Heart right ventricle (tissue), 16 donors: ENCODE results near the gene METAP1D. TPM values are rescaled to one million over a fixed set of nuclear protein-coding genes. Genes with fewer than 3 reads are reported as not detected.

Experiments used
- ATAC-seq, 8 donors: fragments of 200-7000 bp; cut with Tn5 transposase; one replicate each; pipeline ENCODE4 v1.9.1; 2020; ENCODE audit warnings: mild to moderate bottlenecking in 8 of 8, moderate library complexity in 8 of 8, moderate number of reproducible peaks in 1 of 8
- DNase-seq, 2 donors: peaks; one replicate each; pipeline ENCODE4 v3.0.0-alpha.2; 2020
- H3K27ac ChIP-seq, 10 donors: fragments of 200-600 bp; sonication (generic) in 2 of 10; one replicate each; pipeline versions ENCODE4 v1.5.0 to v1.8.0; 2020 to 2022; ENCODE audit warnings: mild to moderate bottlenecking in 3 of 10
- H3K27me3 ChIP-seq, 7 donors: fragments of 200-600 bp; one replicate each; pipeline ENCODE4 v1.8.0; 2021 to 2022; ENCODE audit warnings: mild to moderate bottlenecking in 2 of 7
- H3K36me3 ChIP-seq, 9 donors: fragments of 200-600 bp; sonication (generic) in 1 of 9; one replicate each; pipeline versions ENCODE4 v1.5.0 to v1.8.0; 2020 to 2022; ENCODE audit warnings: mild to moderate bottlenecking in 2 of 9
- H3K4me1 ChIP-seq, 9 donors: fragments of 200-600 bp; sonication (generic) in 1 of 9; one replicate each; pipeline versions ENCODE4 v1.5.0 to v1.8.0; 2020 to 2022; ENCODE audit warnings: mild to moderate bottlenecking in 4 of 9
- H3K4me3 ChIP-seq, 10 donors: fragments of 200-600 bp; sonication (generic) in 2 of 10; one replicate each; pipeline versions ENCODE4 v1.5.0 to v1.8.0; 2020 to 2022; ENCODE audit warnings: mild to moderate bottlenecking in 7 of 10, moderate library complexity in 2 of 10
- H3K9me3 ChIP-seq, 11 donors: fragments of 200-600 bp in 10 of 11; sonication (generic) in 2 of 11; one replicate each; pipeline versions ENCODE4 v1.5.0 to v1.8.0; 2013 to 2022; ENCODE audit warnings: mild to moderate bottlenecking in 2 of 11, control low read depth in 1 of 11, moderate library complexity in 1 of 11
- CTCF ChIP-seq, 9 donors: fragments of 200-600 bp; sonication (generic) in 2 of 9; IDR thresholded peaks; one replicate each; pipeline versions ENCODE4 v1.5.0 to v1.8.0; 2021 to 2022; ENCODE audit warnings: antibody characterized with exemption in 9 of 9, mild to moderate bottlenecking in 5 of 9, moderate library complexity in 1 of 9
- WGBS, 2 donors: extraction: QIAGEN DNeasy Blood & Tissue Kit; methylation state at CpG; one replicate each; pipeline ENCODE4 v1.1.7; 2013; ENCODE audit warnings: inconsistent platforms in 1 of 2; 5-methylcytosine and 5-hydroxymethylcytosine counted together
- intact Hi-C, 10 donors: fragments of 100-400 bp; cut with DNase I; formaldehyde crosslinking; loops; one replicate each; pipeline versions ENCODE4 v1.11.1 to v1.14.2; 2022
- polyA plus RNA-seq, 2 donors: library from polyadenylated mRNA; stranded (reverse); fragments of 200-250 nt; gene quantifications; one replicate each; pipeline ENCODE4 v1.2.3, GENCODE V29; 2013
- total RNA-seq, 10 donors: library from RNA; stranded (reverse); fragmentation: NEBNext Ultra II Directional in 3 of 10; extraction: Animal tissue kit (Norgen Biotek cat#: 25700) in 3 of 10; gene quantifications; one replicate each; pipeline versions ENCODE4 v1.2.1 to v1.2.4, GENCODE V29; 2021 to 2023
- donor health status: Arrhythmogenic right ventricular cardiomyopathy.
- donor health status: ischemic (EF 13 %, LVEDD 7.1; RV severe dilation, severe dysfunction).
- donor health status: healthy with polysubstance abuse.
- donor health status: DM: no; HTN: yes; CAD: no.
- donor health status: DM: no; HTN: no; CAD: no.
- donor health status: ischemic (EF 25% LVEDD 6.9; RV normal size, moderate dysfunction).
- donor health status: ischemic (EF 25% LVEDD 5.7; RV mildly dilated, moderate dysfunction).
- donor health status: healthy.
- donor health status: DM: yes; HTN: yes; CAD: no.
- donor health status: Ischemic cardiomyopathy.
- donor health status: ischemic (EF 35%, LVEDD 5.7; RV mildly dilated, moderate dysfunction).
- donor health status: nonischemic (EF 11% LVEDD 7.7; RV severe dilation, severe dysfunction).
- donor health status: DM: yes; HTN: yes; CAD: no.
- donor health status: PGD.
- donor health status: ischemic (EF 29% LVEDD 5.4; RV normal size, mild dysfunction).
- donor health status: nonischemic (EF 23%, LVEDD 6.1; RV moderate dilation, normal function).

METAP1D gene
- total and polyA plus RNA-seq, 12 donors: 3.4 to 8.3 (median 6.1) TPM

GRCh38 chr2:172048508-172049503 is 49.1 kb downstream of the METAP1D start:
- ATAC-seq (no peak), DNase-seq (no peak)
- intact Hi-C loops: no loop called here
- Histone ChIP-seq H3K36me3 (no peaks in the 10 kb centered on the region), H3K27me3 (no peaks in the 10 kb centered on the region), H3K9me3 (no peaks in the 10 kb centered on the region), H3K4me3 (no peak overlapping the region), H3K4me1 (peaks cover 0 to 5% (median 0%) of the 10 kb centered on the region in 9 donors), H3K27ac (no peak overlapping the region)
- 91 to 94% methylated on average over 6 of the region's 6 CpGs for WGBS, 2 donors
- no peak for TF ChIP-seq CTCF (IDR thresholded peaks at IDR 0.05)

- 95 to 97% methylated on average over 2 of the region's 2 CpGs for WGBS, 2 donors
- Histone ChIP-seq H3K4me3 (no peak overlapping the region), H3K4me1 (peaks cover 0 to 5% (median 0%) of the 10 kb centered on the region in 9 donors), H3K36me3 (no peaks in the 10 kb centered on the region), H3K9me3 (no peaks in the 10 kb centered on the region), H3K27ac (no peak overlapping the region), H3K27me3 (no peaks in the 10 kb centered on the region)
- TF ChIP-seq CTCF (IDR thresholded peaks at IDR 0.05): no peak
- ATAC-seq (no peak), DNase-seq (no peak)
- intact Hi-C loops: no loop called here
Measured at GRCh38 chr2:172049567-172050120, 49.9 kb downstream of the METAP1D start.

- H3K4me1 ChIP-seq: peaks cover 0 to 5% (median 0%) of the 10 kb centered on the region in 9 donors
- no peaks in the 10 kb centered on the region for H3K36me3 ChIP-seq
- H3K4me3 ChIP-seq: no peak overlapping the region
- H3K27me3 ChIP-seq: no peaks in the 10 kb centered on the region
- ATAC-seq (no peak), DNase-seq (no peak)
- intact Hi-C loops: no loop called here
- no peaks in the 10 kb centered on the region for H3K9me3 ChIP-seq
- no peak overlapping the region for H3K27ac ChIP-seq
- WGBS, 2 donors: 86 to 95% methylated on average over 1 of the region's 1 CpG
- TF ChIP-seq CTCF (IDR thresholded peaks at IDR 0.05): no peak
Measured at GRCh38 chr2:172050479-172051125, 50.8 kb downstream of the METAP1D start.
